ENCODE data around the gene CCDC85C.

The CCDC85C gene

DNA sequence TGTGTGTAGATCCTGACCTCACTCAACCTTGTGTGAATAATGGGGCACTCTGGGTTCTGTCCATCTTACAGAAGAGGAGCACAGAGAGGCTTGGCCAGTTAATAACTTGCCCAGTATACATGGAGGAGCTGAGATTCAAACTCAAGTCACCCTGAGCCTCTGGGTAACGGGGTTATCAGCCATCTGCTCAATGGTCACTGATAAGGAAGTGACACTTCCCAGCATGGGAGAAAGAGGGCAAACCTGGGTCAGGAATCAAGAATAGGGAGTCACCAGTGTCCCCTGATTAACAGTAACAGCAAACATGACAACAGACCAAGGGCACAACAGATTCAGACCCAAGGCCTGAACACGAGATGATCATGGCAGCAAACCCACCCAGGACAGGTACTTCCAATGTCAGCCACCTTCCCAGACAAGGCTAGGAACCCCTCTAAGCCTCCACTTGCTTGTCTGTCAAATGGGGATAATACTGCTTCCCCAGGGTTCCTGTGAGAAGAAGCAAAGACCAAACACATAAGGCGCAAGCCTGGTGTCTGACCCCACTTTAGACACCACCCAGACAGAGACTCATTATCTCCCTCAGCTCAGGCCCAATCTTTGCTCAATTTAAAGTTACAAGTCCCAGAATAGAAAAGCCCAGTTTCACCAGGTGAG lies 3.6 kb downstream of the CCDC85C start:
- Histone ChIP-seq H3K9me3 (ENCODE audit: insufficient read depth, low read length) (no peaks in the 10 kb centered on the region), H3K36me3 (replicated peaks; ENCODE audit: low read depth, low read length) (no peaks in the 10 kb centered on the region), H3K4me2 (ENCODE audit: low read length) (no peak overlapping the region), H3K4me1 (ENCODE audit: low read length) (peaks cover 10% of the 10 kb centered on the region), H4K20me1 (ENCODE audit: insufficient read depth, low read length) (no peaks in the 10 kb centered on the region), H3K4me3 (ENCODE audit: low read length) (no peak overlapping the region), H3K9ac (ENCODE audit: low read length) (no peak overlapping the region), H3K27me3 (ENCODE audit: low read depth, low read length) (no peaks in the 10 kb centered on the region), H2AFZ (ENCODE audit: low read depth, low read length) (no peak overlapping the region), H3K79me2 (ENCODE audit: low read length) (no peaks in the 10 kb centered on the region), H3K27ac (ENCODE audit: low read length) (no peak overlapping the region)
- TF ChIP-seq, protein P1, sequence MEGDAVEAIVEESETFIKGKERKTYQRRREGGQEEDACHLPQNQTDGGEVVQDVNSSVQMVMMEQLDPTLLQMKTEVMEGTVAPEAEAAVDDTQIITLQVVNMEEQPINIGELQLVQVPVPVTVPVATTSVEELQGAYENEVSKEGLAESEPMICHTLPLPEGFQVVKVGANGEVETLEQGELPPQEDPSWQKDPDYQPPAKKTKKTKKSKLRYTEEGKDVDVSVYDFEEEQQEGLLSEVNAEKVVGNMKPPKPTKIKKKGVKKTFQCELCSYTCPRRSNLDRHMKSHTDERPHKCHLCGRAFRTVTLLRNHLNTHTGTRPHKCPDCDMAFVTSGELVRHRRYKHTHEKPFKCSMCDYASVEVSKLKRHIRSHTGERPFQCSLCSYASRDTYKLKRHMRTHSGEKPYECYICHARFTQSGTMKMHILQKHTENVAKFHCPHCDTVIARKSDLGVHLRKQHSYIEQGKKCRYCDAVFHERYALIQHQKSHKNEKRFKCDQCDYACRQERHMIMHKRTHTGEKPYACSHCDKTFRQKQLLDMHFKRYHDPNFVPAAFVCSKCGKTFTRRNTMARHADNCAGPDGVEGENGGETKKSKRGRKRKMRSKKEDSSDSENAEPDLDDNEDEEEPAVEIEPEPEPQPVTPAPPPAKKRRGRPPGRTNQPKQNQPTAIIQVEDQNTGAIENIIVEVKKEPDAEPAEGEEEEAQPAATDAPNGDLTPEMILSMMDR (IDR thresholded peaks at IDR 0.05; ENCODE audit: low read depth, low read length), result no peak
- TF ChIP-seq EZH2phosphoT487 (IDR thresholded peaks at IDR 0.05; ENCODE audit: low read depth), result no peak

GRCh38 chr14:99599393-99599792 lies 4.6 kb downstream of the CCDC85C start:
- Histone ChIP-seq H3K4me2 (ENCODE audit: low read length) (no peak overlapping the region), H3K79me2 (ENCODE audit: low read length) (no peaks in the 10 kb centered on the region), H3K4me1 (ENCODE audit: low read length) (peaks cover 20% of the 10 kb centered on the region), H4K20me1 (ENCODE audit: insufficient read depth, low read length) (no peaks in the 10 kb centered on the region), H3K9ac (ENCODE audit: low read length) (no peak overlapping the region), H2AFZ (ENCODE audit: low read depth, low read length) (no peak overlapping the region), H3K9me3 (ENCODE audit: insufficient read depth, low read length) (no peaks in the 10 kb centered on the region), H3K4me3 (ENCODE audit: low read length) (no peak overlapping the region), H3K36me3 (replicated peaks; ENCODE audit: low read depth, low read length) (no peaks in the 10 kb centered on the region), H3K27ac (ENCODE audit: low read length) (no peak overlapping the region), H3K27me3 (ENCODE audit: low read depth, low read length) (no peaks in the 10 kb centered on the region)
- no peak for TF ChIP-seq EZH2phosphoT487 (IDR thresholded peaks at IDR 0.05; ENCODE audit: low read depth)
- TF ChIP-seq, protein P1 (IDR thresholded peaks at IDR 0.05; ENCODE audit: low read depth, low read length), result no peak

- no peaks in the 10 kb centered on the region for H4K20me1 ChIP-seq (ENCODE audit: insufficient read depth, low read length)
- TF ChIP-seq, protein P1 (IDR thresholded peaks at IDR 0.05; ENCODE audit: low read depth, low read length), result no peak
- TF ChIP-seq EZH2phosphoT487 (IDR thresholded peaks at IDR 0.05; ENCODE audit: low read depth), result no peak
- H3K9ac ChIP-seq (ENCODE audit: low read length), result no peak overlapping the region
- no peaks in the 10 kb centered on the region for H3K36me3 ChIP-seq (replicated peaks; ENCODE audit: low read depth, low read length)
- H3K4me1 ChIP-seq (ENCODE audit: low read length), result peaks cover 26% of the 10 kb centered on the region
- H3K27ac ChIP-seq (ENCODE audit: low read length), result no peak overlapping the region
- no peaks in the 10 kb centered on the region for H3K27me3 ChIP-seq (ENCODE audit: low read depth, low read length)
- H3K9me3 ChIP-seq (ENCODE audit: insufficient read depth, low read length), result no peaks in the 10 kb centered on the region
- no peak overlapping the region for H2AFZ ChIP-seq (ENCODE audit: low read depth, low read length)
- no peak overlapping the region for H3K4me3 ChIP-seq (ENCODE audit: low read length)
- no peaks in the 10 kb centered on the region for H3K79me2 ChIP-seq (ENCODE audit: low read length)
- H3K4me2 ChIP-seq (ENCODE audit: low read length), result no peak overlapping the region
Observed at GRCh38 chr14:99598774-99599173, 5.2 kb downstream of the CCDC85C start.

GRCh38 chr14:99597911-99598600 lies 6.0 kb downstream of the CCDC85C start:
- H3K4me2 ChIP-seq (ENCODE audit: low read length), result no peak overlapping the region

More at GRCh38 chr14:99597911-99598600, 6.0 kb downstream of the CCDC85C start:
- no peak overlapping the region for H3K4me3 ChIP-seq (ENCODE audit: low read length)
- H3K9ac ChIP-seq (ENCODE audit: low read length), result no peak overlapping the region
- no peaks in the 10 kb centered on the region for H4K20me1 ChIP-seq (ENCODE audit: insufficient read depth, low read length)
- H3K79me2 ChIP-seq (ENCODE audit: low read length), result no peaks in the 10 kb centered on the region
- no peaks in the 10 kb centered on the region for H3K27me3 ChIP-seq (ENCODE audit: low read depth, low read length)
- H3K4me1 ChIP-seq (ENCODE audit: low read length), result peaks cover 30% of the 10 kb centered on the region
- no peaks in the 10 kb centered on the region for H3K36me3 ChIP-seq (replicated peaks; ENCODE audit: low read depth, low read length)
- TF ChIP-seq EZH2phosphoT487 (IDR thresholded peaks at IDR 0.05; ENCODE audit: low read depth), result no peak
- TF ChIP-seq, protein P1 (IDR thresholded peaks at IDR 0.05; ENCODE audit: low read depth, low read length), result no peak
- no peak overlapping the region for H3K27ac ChIP-seq (ENCODE audit: low read length)
- H2AFZ ChIP-seq (ENCODE audit: low read depth, low read length), result no peak overlapping the region
- H3K9me3 ChIP-seq (ENCODE audit: insufficient read depth, low read length), result no peaks in the 10 kb centered on the region
